HepG2 (cell line): ENCODE measurements around the gene SGPL1.

Experiments used
- CTCF ChIP-seq: sonication (generic); formaldehyde crosslinking; IDR thresholded peaks from 2 replicates; pipeline ENCODE4 v1.5.0; 2020; ENCODE audit warnings: mild to moderate bottlenecking, missing genetic modification reagents, moderate library complexity
- FOXK2 ChIP-seq: fragments of 450-650 bp; IDR thresholded peaks from 2 replicates; pipeline ENCODE4 v1.6.1; 2016
- FOXM1 ChIP-seq: sonication (generic); formaldehyde crosslinking; IDR thresholded peaks from 2 replicates; pipeline ENCODE4 v1.5.0; 2020; ENCODE audit warnings: missing genetic modification reagents
- HMG20A ChIP-seq: IDR thresholded peaks from 2 replicates; pipeline ENCODE4 v1.6.1; 2016; ENCODE audit warnings: borderline replicate concordance
- HOXD1 ChIP-seq: sonication (generic); formaldehyde crosslinking; IDR thresholded peaks from 2 replicates; pipeline ENCODE4 v1.5.0; 2020; ENCODE audit warnings: missing genetic modification reagents
- IRF1 ChIP-seq: sonication (generic); formaldehyde crosslinking; IDR thresholded peaks from 2 replicates; pipeline ENCODE4 v1.4.0; 2020; ENCODE audit warnings: low read depth, mild to moderate bottlenecking, missing genetic modification reagents
- NFE2 ChIP-seq: sonication (generic); formaldehyde crosslinking; IDR thresholded peaks from 2 replicates; pipeline ENCODE4 v1.4.0; 2020; ENCODE audit warnings: missing genetic modification reagents
- SIN3A ChIP-seq: IDR thresholded peaks from 2 replicates; pipeline ENCODE4 v1.6.1; 2011; ENCODE audit warnings: low read depth, mild to moderate bottlenecking, control low read depth, low read length, borderline replicate concordance
- TRIM24 ChIP-seq: sonication (generic); formaldehyde crosslinking; IDR thresholded peaks from 2 replicates; pipeline ENCODE4 v1.8.0; 2022; ENCODE audit warnings: mild to moderate bottlenecking, missing genetic modification reagents
- UBTF ChIP-seq: sonication (generic); formaldehyde crosslinking; IDR thresholded peaks from 2 replicates; pipeline ENCODE4 v1.4.0; 2020; ENCODE audit warnings: mild to moderate bottlenecking, missing genetic modification reagents
- ZNF274 ChIP-seq: sonication (generic); formaldehyde crosslinking; IDR thresholded peaks from 2 replicates; pipeline ENCODE4 v1.5.1; 2020; ENCODE audit warnings: mild to moderate bottlenecking, missing genetic modification reagents
- ZNF329 ChIP-seq: sonication (generic); formaldehyde crosslinking; IDR thresholded peaks from 2 replicates; pipeline ENCODE4 v1.9.0; 2021; ENCODE audit warnings: low read depth, mild to moderate bottlenecking, missing genetic modification reagents
- ZNF570 ChIP-seq: sonication (generic); formaldehyde crosslinking; IDR thresholded peaks from 2 replicates; pipeline ENCODE4 v1.4.0; 2020; ENCODE audit warnings: mild to moderate bottlenecking, missing genetic modification reagents, borderline replicate concordance
- TF ChIP-seq, protein P1 (sequence below): sonication (generic); formaldehyde crosslinking; conservative IDR thresholded peaks from 2 replicates; pipeline ENCODE4 v1.8.1; 2023; ENCODE audit warnings: missing genetic modification reagents

- TF ChIP-seq, protein P1, sequence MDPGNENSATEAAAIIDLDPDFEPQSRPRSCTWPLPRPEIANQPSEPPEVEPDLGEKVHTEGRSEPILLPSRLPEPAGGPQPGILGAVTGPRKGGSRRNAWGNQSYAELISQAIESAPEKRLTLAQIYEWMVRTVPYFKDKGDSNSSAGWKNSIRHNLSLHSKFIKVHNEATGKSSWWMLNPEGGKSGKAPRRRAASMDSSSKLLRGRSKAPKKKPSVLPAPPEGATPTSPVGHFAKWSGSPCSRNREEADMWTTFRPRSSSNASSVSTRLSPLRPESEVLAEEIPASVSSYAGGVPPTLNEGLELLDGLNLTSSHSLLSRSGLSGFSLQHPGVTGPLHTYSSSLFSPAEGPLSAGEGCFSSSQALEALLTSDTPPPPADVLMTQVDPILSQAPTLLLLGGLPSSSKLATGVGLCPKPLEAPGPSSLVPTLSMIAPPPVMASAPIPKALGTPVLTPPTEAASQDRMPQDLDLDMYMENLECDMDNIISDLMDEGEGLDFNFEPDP (CRISPR knock-in tag): no peak
- TF ChIP-seq CTCF (CRISPR knock-in tag) (no peak), HMG20A (CRISPR knock-in tag) (no peak), TRIM24 (CRISPR knock-in tag) (no peak), SIN3A (no peak), UBTF (CRISPR knock-in tag) (no peak), HOXD1 (CRISPR knock-in tag) (no peak), ZNF274 (no peak), FOXM1 (CRISPR knock-in tag) (no peak), IRF1 (no peak), NFE2 (CRISPR knock-in tag) (no peak), ZNF570 (CRISPR knock-in tag) (no peak), ZNF329 (CRISPR knock-in tag) (no peak), FOXK2 (no peak)
These were observed 32.1 kb downstream of the SGPL1 start for GRCh38 chr10:70847659-70848360.
